HEK293 (cell line): ENCODE data around the gene SF3B2.

Source experiments
- CTCF ChIA-PET: fragments of 350-600 bp; formaldehyde crosslinking; extraction: SDS; loops from one replicate; lab custom pipeline; 2021; ENCODE audit warnings: antibody characterized with exemption; lab: Yijun Ruan, JAX
- POLR2A ChIA-PET: fragments of 300-600 bp; formaldehyde crosslinking; extraction: SDS; loops from one replicate; lab custom pipeline; 2020; ENCODE audit warnings: antibody characterized with exemption, inconsistent platforms; lab: Yijun Ruan, JAX
- H3K27ac ChIP-seq: fragments of 200-500 bp; sonication (Bioruptor generic); 2 replicates; pipeline ENCODE4 v1.5.1; 2014; ENCODE audit warnings: low read depth, low read length, control low read depth, inconsistent platforms; ENCODE audit errors: extremely low read depth
- H3K36me3 ChIP-seq, 2 experiments: fragments of 200-500 bp in 1 of 2; sonication (Bioruptor generic) in 1 of 2; 1 replicate in 1 of 2; 2 replicates in 1 of 2; pipeline ENCODE4 v1.5.1; 2014 to 2017; ENCODE audit warnings: inconsistent platforms in 2 of 2, low read length in 2 of 2; ENCODE audit not compliant: control insufficient read depth in 2 of 2, insufficient read depth in 1 of 2
- H3K4me1 ChIP-seq: fragments of 200-500 bp; sonication (Bioruptor generic); 2 replicates; pipeline ENCODE4 v1.5.1; 2014; ENCODE audit warnings: mild to moderate bottlenecking, low read length, inconsistent platforms; ENCODE audit not compliant: control insufficient read depth, insufficient read depth
- H3K4me3 ChIP-seq: 2 replicates; pipeline ENCODE4 v1.5.1; 2011; ENCODE audit warnings: low read depth, mild to moderate bottlenecking, control low read depth, low read length, moderate library complexity
- H3K9me3 ChIP-seq: fragments of 200-500 bp; sonication (Bioruptor generic); 2 replicates; pipeline ENCODE4 v1.5.1; 2014; ENCODE audit warnings: low read depth, low read length, inconsistent platforms; ENCODE audit not compliant: control insufficient read depth, insufficient read depth
- EGR2 ChIP-seq: fragments of 450-650 bp; formaldehyde crosslinking; IDR thresholded peaks from 2 replicates; pipeline ENCODE4 v1.5.1; 2016; ENCODE audit warnings: low read depth, missing biosample characterization, missing genetic modification characterization
- ELK4 ChIP-seq: IDR thresholded peaks from 2 replicates; pipeline ENCODE4 v1.6.1; 2011; ENCODE audit warnings: mild to moderate bottlenecking, low read depth, low read length, borderline replicate concordance
- MZF1 ChIP-seq: fragments of 450-650 bp; formaldehyde crosslinking; IDR thresholded peaks from 2 replicates; pipeline ENCODE4 v1.5.1; 2017; ENCODE audit warnings: missing biosample characterization, missing genetic modification characterization, borderline replicate concordance
- PRDM10 ChIP-seq: fragments of 450-650 bp; formaldehyde crosslinking; IDR thresholded peaks from 2 replicates; pipeline ENCODE4 v1.5.1; 2016; ENCODE audit warnings: missing biosample characterization, missing genetic modification characterization
- YY2 ChIP-seq: fragments of 450-650 bp; formaldehyde crosslinking; IDR thresholded peaks from 2 replicates; pipeline ENCODE4 v1.5.1; 2016; ENCODE audit warnings: missing biosample characterization, missing genetic modification characterization
- ZFHX2 ChIP-seq: fragments of 450-650 bp; formaldehyde crosslinking; conservative IDR thresholded peaks from 2 replicates; pipeline ENCODE4 v1.5.1; 2016; ENCODE audit warnings: missing biosample characterization, missing genetic modification characterization
- ZFP37 ChIP-seq: fragments of 450-650 bp; formaldehyde crosslinking; IDR thresholded peaks from 2 replicates; pipeline ENCODE4 v1.5.1; 2016; ENCODE audit warnings: missing biosample characterization, missing genetic modification characterization
- ZNF121 ChIP-seq: fragments of 450-650 bp; formaldehyde crosslinking; IDR thresholded peaks from 2 replicates; pipeline ENCODE4 v1.5.1; 2016; ENCODE audit warnings: missing biosample characterization, missing genetic modification characterization
- ZNF18 ChIP-seq: fragments of 450-650 bp; formaldehyde crosslinking; IDR thresholded peaks from 2 replicates; pipeline ENCODE4 v1.5.1; 2016; ENCODE audit warnings: missing biosample characterization, missing genetic modification characterization
- ZNF214 ChIP-seq: fragments of 450-650 bp; formaldehyde crosslinking; IDR thresholded peaks from 2 replicates; pipeline ENCODE4 v1.5.1; 2017; ENCODE audit warnings: missing biosample characterization, mild to moderate bottlenecking, missing genetic modification characterization, borderline replicate concordance
- ZNF24 ChIP-seq: fragments of 450-650 bp; formaldehyde crosslinking; IDR thresholded peaks from 2 replicates; pipeline ENCODE4 v1.5.1; 2016; ENCODE audit warnings: missing biosample characterization, missing genetic modification characterization
- ZNF311 ChIP-seq: fragments of 450-650 bp; formaldehyde crosslinking; IDR thresholded peaks from 2 replicates; pipeline ENCODE4 v1.5.1; 2017; ENCODE audit warnings: missing biosample characterization, missing genetic modification characterization, borderline replicate concordance
- ZNF350 ChIP-seq: fragments of 450-650 bp; formaldehyde crosslinking; IDR thresholded peaks from 2 replicates; pipeline ENCODE4 v1.5.0; 2017; ENCODE audit warnings: missing biosample characterization, mild to moderate bottlenecking, missing genetic modification characterization
- ZNF362 ChIP-seq: fragments of 450-650 bp; formaldehyde crosslinking; IDR thresholded peaks from 2 replicates; pipeline ENCODE4 v1.5.1; 2016; ENCODE audit warnings: missing biosample characterization, missing genetic modification characterization
- ZNF585B ChIP-seq: fragments of 450-650 bp; formaldehyde crosslinking; IDR thresholded peaks from 2 replicates; pipeline ENCODE4 v1.5.1; 2016; ENCODE audit warnings: missing biosample characterization, missing genetic modification characterization
- ZNF670 ChIP-seq: fragments of 450-650 bp; formaldehyde crosslinking; IDR thresholded peaks from 2 replicates; pipeline ENCODE4 v1.5.1; 2016; ENCODE audit warnings: missing biosample characterization, missing genetic modification characterization, low read depth
- ZNF692 ChIP-seq: fragments of 450-650 bp; formaldehyde crosslinking; IDR thresholded peaks from 2 replicates; pipeline ENCODE4 v1.5.1; 2016; ENCODE audit warnings: missing biosample characterization, missing genetic modification characterization
- ZNF701 ChIP-seq: fragments of 450-650 bp; formaldehyde crosslinking; IDR thresholded peaks from 2 replicates; pipeline ENCODE4 v1.5.1; 2016; ENCODE audit warnings: missing biosample characterization, missing genetic modification characterization
- ZNF768 ChIP-seq: fragments of 450-650 bp; formaldehyde crosslinking; IDR thresholded peaks from 2 replicates; pipeline ENCODE4 v1.5.1; 2018; ENCODE audit warnings: missing biosample characterization, mild to moderate bottlenecking, missing genetic modification characterization
- ZNF791 ChIP-seq: fragments of 450-650 bp; formaldehyde crosslinking; IDR thresholded peaks from 2 replicates; pipeline ENCODE4 v1.5.1; 2016; ENCODE audit warnings: missing biosample characterization, missing genetic modification characterization
- ZSCAN5A ChIP-seq: fragments of 450-650 bp; formaldehyde crosslinking; IDR thresholded peaks from 2 replicates; pipeline ENCODE4 v1.5.1; 2016; ENCODE audit warnings: missing biosample characterization, missing genetic modification characterization

SF3B2 gene

GRCh38 chr11:66026017-66026529 is 26.1 kb upstream of the SF3B2 start, which contains the start of gene CATSPER1 (continued):
- no peak for TF ChIP-seq ZNF311 (tag by site-specific recombination)
- no peak for TF ChIP-seq ZNF585B (tag by site-specific recombination)
- TF ChIP-seq ZNF791 (tag by site-specific recombination) = no peak
- TF ChIP-seq ZNF768 (tag by site-specific recombination) = no peak

- Histone ChIP-seq H3K9me3 (no peaks in the 10 kb centered on the region), H3K4me1 (no peaks in the 10 kb centered on the region), H3K4me3 (no peak overlapping the region), H3K27ac (no peak overlapping the region), H3K36me3 (no peaks in the 10 kb centered on the region)
- ChIA-PET POLR2A (no interaction called here), CTCF (interaction anchor here (4.7 kb wide), 1 partner anchor 12 kb away, joined by 37 read pairs; no protein-coding TSS in a partner anchor)
- TF ChIP-seq ZNF350 (tag by site-specific recombination) (no peak), MZF1 (tag by site-specific recombination) (no peak), ELK4 (no peak), ZNF362 (tag by site-specific recombination) (no peak), ZNF701 (tag by site-specific recombination) (no peak), ZNF24 (no peak), ZFP37 (tag by site-specific recombination) (no peak), ZNF692 (tag by site-specific recombination) (no peak), YY2 (tag by site-specific recombination) (no peak), ZNF18 (no peak), ZNF121 (no peak), ZNF670 (tag by site-specific recombination) (no peak)
These were observed 19.0 kb upstream of the SF3B2 start for GRCh38 chr11:66032957-66033735.

GRCh38 chr11:66035653-66036333 is 16.4 kb upstream of the SF3B2 start:
- Histone ChIP-seq H3K4me1 (no peaks in the 10 kb centered on the region), H3K36me3 (no peaks in the 10 kb centered on the region), H3K9me3 (no peaks in the 10 kb centered on the region), H3K4me3 (no peak overlapping the region), H3K27ac (no peak overlapping the region)
- ChIA-PET POLR2A (interaction anchor here (0.7 kb wide), 1 partner anchor 124 kb away, joined by 5 read pairs; no protein-coding TSS in a partner anchor), CTCF (interaction anchor here (0.6 to 4.7 kb wide), 6 partner anchors 9 to 838 kb away, joined by 3 to 37 read pairs (median 4); no protein-coding TSS in a partner anchor)
- TF ChIP-seq ZSCAN5A (tag by site-specific recombination) = no peak
- TF ChIP-seq EGR2 (tag by site-specific recombination) = peak; percentile 39; the same call in 1 of the 2 replicates
- peak; percentile 29 for TF ChIP-seq PRDM10 (tag by site-specific recombination)
- no peak for TF ChIP-seq ZNF214
- TF ChIP-seq ZFHX2 (tag by site-specific recombination) = peak; percentile 63
